Right renal pelvis (tissue), 4 donors: ENCODE measurements around the gene LRBA. TPM values are rescaled to one million over a fixed set of nuclear protein-coding genes. Genes with fewer than 3 reads are reported as not detected.
A peak's percentile ranks its signal among the peaks of the same experiment; 100 is the strongest.
"Not testable (repeated sequence)": the region's sequence is repeated elsewhere in the genome, so short reads cannot be mapped to it uniquely, and the experiment has no call there.

Experiments
- DNase-seq, 4 donors: peaks; one replicate each; pipeline ENCODE4 v3.0.0-alpha.2; 2013; ENCODE audit warnings: low read depth in 4 of 4, low spot score in 3 of 4, missing footprints in 1 of 4
- polyA plus RNA-seq, 4 donors: library from polyadenylated mRNA; unstranded; fragments of 120-200 nt; gene quantifications; one replicate each; pipeline ENCODE4 v1.2.1, GENCODE V29; 2013; ENCODE audit not compliant: insufficient read length in 4 of 4

The LRBA gene
- 10 to 100 TPM; 62.2 to 70.6 (median 67.6) TPM for polyA plus RNA-seq

DNA sequence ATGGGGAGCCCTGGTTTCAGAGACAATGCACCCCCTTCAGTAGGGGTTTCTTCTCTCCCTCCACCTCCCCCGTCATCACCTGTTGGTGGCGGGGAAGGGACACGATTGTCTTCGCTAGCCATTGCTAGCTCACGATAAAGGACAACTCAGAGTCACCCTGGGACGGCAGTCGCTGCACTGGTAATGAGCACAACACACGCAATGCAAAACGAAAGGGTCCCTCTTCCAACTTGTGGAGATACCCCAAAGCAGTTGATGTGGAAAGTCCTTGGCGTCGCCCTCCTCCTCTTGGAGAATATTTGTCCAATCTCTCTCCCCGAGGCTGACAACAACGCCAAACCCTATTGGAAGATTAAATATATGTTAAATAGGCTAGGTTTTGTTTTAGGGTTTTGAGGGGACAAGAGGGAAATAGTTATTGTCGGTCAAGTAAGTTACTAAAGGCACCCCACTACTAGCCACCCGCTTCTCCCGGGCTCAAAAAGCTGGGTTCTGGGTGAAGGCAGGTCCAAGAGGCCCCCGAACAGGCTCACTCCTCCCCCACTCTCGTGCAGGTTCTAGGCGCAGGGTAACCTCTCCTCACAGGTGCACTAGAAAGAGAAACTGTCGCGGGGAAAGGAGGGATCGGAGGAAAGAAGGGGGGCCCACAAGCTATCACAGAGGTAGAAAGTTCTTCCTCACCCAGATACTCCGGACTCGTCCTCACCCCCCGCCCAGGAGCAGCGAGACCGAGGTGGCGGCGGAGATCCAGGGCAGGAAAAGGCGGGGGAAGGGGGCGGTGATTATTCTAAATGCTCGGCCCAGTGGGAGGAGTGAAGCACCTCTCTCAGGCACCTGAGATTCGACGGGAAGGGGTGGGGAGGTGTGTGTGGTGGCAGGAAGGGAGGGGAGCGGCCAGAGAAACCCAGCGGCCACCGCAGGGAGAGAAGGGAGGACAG is at the start of gene LRBA:
Gene LRBA, minus strand, starts transcription at position 764 of the 938 bp plus-strand sequence. Its CDS starts 642 bp downstream, at position 122.
- DNase-seq, result peak; percentile 58 to 83 (median 72)

GRCh38 chr4:151063143-151063542 is 48.1 kb upstream of the LRBA start:
- DNase-seq, result not testable (repeated sequence)

DNA sequence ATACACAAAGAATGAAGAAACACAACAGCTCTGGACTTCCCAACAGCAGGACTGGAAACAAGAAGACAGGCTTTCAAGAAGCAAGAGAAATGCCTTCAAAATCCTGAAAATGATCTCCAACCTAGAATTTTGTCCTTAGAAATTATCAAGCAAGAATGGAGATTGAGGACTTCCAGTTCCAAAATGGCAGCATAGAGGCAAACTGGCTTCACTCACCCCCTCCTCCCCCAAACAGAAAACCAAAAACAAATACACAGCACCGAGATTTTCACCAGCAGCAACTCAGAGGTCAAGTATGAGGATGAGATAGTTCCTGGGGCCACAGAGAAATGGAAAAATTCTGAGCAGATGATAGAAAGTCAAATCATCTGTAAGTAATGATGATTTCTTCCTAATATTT is 40.5 kb upstream of the LRBA start:
- no peak for DNase-seq

- no peak for DNase-seq
Observed at GRCh38 chr4:151052785-151053184, 37.7 kb upstream of the LRBA start.

GRCh38 chr4:151049430-151049884 is 34.4 kb upstream of the LRBA start:
- no peak for DNase-seq

DNA sequence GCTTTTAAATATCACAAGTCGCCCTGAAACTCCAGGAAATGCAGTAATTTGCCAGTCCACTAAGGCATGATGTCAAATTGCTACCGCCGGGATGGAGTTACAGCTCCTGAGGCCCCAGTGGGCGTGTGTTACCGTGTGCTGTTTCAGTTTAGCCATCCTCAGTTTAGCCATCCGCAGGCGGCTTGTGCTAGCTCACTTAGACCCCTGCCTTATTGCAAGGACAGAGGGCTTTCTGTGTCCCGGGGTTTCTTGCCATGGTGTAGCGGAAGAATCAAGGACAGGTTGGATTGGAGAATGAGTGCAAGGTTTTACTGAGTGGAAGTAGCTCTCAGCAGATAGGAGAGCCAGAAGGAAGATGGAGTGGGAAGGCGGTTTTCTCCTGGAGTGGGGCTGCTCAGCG is 33.8 kb upstream of the LRBA start:
- DNase-seq, result no peak

DNA sequence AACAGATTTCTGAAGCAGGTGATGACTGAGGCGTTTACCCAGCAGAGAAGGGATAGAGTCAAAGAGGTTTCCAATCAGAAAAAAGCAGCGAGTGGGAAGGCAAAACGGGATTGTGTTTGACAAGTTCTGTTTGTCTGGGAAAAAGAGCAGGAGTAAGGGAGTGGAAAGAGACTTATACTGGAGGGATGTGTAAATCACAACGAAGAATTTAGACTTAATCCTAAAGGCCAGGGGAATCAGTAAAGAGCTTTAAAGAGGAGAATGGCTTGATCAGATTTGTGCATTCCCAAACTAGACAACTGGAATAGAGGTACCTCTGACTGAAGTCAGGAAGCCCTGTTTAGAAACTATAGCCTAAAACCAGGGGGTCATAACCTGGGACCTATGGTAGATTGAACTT is 31.5 kb upstream of the LRBA start:
- DNase-seq, result no peak

- DNase-seq, result no peak
Observed at GRCh38 chr4:151045907-151046306, 30.8 kb upstream of the LRBA start.

DNA sequence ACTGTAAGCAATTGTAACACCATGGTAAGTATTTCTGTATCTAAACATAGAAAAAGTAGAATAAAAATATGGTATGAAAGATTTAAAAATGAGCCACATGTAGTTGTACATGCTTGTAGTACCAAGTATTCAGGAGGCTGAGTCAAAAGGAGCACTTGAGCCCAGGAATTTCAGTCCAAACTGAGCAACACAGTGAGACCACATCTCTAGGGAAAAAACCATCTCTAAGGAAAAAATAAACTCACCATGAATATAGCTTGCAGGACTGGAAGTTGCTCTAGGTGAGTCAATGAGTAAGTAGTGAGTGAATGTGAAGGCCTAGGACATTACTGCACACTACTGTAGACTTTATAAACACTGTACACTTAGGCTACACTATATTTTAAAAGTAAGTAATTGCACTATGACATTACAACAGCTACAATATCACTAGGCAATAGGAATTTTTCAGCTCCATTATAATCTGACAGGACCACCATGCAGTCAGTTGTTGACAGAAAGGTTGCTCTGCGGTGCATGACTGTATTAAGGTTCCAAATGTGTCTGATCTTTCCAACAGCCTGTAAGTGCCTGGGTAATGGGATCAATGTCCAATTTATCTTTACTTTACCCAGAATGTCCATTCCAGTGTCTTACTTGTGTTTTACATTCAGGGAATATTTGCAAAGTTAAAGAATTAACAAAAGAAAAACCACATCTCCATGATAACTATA is 28.9 kb upstream of the LRBA start:
- no peak for DNase-seq

DNA sequence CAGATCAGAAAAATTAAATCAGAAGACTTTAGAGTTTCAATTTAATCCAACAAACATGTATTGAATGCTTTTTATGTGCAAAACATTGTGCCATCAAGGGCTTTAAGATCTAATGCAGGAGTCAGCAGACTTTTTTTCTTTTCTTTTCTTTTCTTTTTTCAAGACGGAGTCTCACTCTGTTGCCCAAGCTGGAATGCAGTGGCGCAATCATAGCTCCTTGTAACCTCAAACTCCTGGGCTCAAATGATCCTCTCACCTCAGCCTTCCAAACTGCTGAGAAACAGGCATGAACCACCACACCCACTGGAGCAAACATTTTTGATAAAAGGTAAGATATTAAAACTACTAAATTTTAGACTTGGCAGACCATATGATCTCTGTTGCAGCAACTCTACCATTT is 24.6 kb upstream of the LRBA start:
- DNase-seq, result no peak

GRCh38 chr4:151038452-151039157 is 23.5 kb upstream of the LRBA start:
- DNase-seq, result no peak

- no peak for DNase-seq
Observed at GRCh38 chr4:151035911-151036310, 20.8 kb upstream of the LRBA start.

DNA sequence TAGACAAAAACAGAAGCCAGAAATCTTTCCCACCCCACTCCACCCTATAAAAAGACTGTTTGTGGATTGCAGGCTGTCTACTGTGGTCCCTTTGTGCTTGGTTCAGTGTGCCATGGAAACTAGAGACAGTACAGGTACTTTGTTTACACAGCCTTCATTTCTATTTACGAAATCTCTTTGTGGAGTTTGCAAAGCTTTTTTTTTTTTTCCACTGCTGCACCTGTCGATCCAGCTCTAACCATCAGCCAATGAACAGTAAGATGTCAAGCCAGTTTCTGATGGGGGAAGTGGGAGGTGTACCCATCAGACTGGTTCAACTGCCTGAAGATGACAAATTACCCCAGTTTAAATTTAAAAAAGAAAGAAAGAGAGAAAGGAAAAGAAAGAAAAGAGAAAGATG is 20.2 kb upstream of the LRBA start:
- no peak for DNase-seq

GRCh38 chr4:151034829-151035228 is 19.7 kb upstream of the LRBA start:
- DNase-seq, result no peak

DNA sequence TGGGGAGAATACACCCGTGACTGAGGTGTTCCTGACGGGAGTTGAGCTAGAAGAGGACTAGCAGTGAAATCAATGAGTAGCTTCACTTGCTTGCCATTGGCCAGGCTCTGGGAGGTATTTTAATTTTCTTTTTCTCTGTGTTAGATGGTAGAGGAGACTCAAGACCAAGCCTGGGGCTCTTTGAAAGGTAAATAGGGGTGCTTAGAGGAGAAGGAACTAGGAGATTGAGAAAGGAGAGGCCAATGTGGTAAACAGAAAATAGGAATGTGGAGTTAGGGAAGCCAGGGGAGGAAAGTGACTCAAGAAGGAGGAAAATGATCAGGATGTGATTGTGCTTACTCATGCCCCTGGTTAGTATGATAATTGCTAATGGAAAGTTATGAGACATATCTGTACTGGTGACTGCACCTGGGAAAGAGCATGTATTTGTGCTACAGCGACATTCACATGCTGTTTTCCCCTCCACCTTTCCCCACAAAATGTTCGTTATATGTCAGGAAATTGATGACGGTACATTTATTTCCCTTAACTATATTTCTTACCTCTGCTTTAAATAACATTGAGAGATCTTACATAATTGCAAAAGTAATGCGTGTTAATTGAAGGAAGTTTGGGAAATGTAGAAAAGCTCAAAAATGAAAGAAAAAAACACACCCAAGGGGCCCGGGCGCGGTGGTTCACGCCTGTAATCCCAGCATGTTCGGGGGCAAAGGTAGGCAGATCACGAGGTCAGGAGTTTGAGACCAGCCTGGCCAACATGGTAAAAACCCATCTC is 16.9 kb upstream of the LRBA start:
- no peak for DNase-seq

- no peak for DNase-seq
Observed at GRCh38 chr4:151029537-151029936, 14.5 kb upstream of the LRBA start.

DNA sequence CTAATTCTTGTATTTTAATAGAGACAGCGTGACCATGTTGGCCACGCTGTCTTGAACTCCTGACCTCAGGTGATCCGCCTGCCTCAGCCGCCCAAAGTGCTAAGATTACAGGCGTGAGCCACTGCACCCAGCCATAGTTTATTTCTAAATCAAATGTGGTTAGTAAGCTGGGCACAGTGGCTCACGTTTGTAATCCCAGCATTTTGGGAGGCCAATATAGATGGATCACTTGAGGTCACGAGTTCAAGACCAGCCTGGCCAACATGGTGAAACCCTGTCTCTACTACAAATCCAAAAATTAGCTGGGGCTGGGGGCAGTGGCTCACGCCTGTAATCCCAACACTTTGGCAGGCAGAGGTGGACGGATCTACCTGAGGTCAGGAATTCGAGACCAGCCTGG is 13.9 kb upstream of the LRBA start:
- DNase-seq, result not testable (repeated sequence)

GRCh38 chr4:151025759-151026158 is 10.7 kb upstream of the LRBA start:
- no peak for DNase-seq

- no peak for DNase-seq
Observed at GRCh38 chr4:151022586-151022985, 7.5 kb upstream of the LRBA start.

DNA sequence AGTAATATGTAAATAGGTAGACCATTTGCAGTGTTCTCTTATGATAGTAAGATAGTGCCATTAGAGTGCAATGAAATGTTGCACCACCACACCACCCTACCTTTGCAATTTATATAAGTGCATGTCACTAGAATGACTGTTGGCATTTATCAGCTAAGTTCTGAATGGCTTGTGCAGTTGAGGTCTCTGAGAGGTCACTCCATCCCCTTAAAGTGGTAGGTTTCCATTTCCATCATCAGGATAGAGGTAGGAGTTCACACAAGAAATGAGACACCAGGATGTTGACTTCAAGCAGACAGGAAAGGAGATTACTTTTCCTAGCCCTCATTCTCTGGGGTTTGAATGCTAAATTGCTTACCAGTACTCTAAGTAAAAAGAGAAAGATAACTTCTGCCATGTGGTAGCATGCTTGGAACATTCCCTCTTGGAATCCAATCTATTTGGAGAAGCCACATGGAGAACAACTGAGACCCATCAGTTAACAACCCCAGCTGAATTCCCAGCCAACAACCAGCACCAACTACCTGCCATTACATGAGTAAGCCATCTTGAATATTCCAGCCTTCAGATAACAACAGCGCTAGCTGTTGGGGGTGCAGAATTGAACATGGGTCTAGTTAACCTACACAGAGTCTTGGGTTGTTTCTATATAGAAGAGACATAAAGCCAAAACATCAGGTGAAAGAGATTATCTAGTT is 6.7 kb upstream of the LRBA start:
- DNase-seq, result no peak
